KMS-11 (cell line): ENCODE measurements around the gene PRKAR1B.

ENCODE experiments used
- H2AFZ ChIP-seq: fragments of 200-600 bp; sonication (generic); 2 replicates; pipeline ENCODE4 v1.6.1; 2016; ENCODE audit warnings: antibody characterized with exemption, mixed run types, low read depth
- H3K27ac ChIP-seq: fragments of 200-600 bp; sonication (generic); 2 replicates; pipeline ENCODE4 v1.6.1; 2016; ENCODE audit warnings: mild to moderate bottlenecking, mixed run types
- H3K27me3 ChIP-seq: fragments of 200-600 bp; sonication (generic); 2 replicates; pipeline ENCODE4 v1.6.1; 2017; ENCODE audit warnings: mild to moderate bottlenecking, low read depth, mixed run types, moderate library complexity; ENCODE audit not compliant: insufficient read depth
- H3K36me3 ChIP-seq: fragments of 200-600 bp; sonication (generic); 2 replicates; pipeline ENCODE4 v1.6.1; 2017; ENCODE audit warnings: mild to moderate bottlenecking, mixed run types; ENCODE audit not compliant: insufficient read depth
- H3K4me1 ChIP-seq: fragments of 200-600 bp; sonication (generic); 2 replicates; pipeline ENCODE4 v1.6.1; 2016; ENCODE audit warnings: mild to moderate bottlenecking, low read depth, mixed run types; ENCODE audit not compliant: poor library complexity, severe bottlenecking
- H3K4me2 ChIP-seq: fragments of 200-600 bp; sonication (generic); 2 replicates; pipeline ENCODE4 v1.7.0; 2016; ENCODE audit warnings: mild to moderate bottlenecking, mixed run types
- H3K4me3 ChIP-seq: fragments of 200-600 bp; sonication (generic); IDR thresholded peaks from 2 replicates; pipeline ENCODE4 v1.6.1; 2017; ENCODE audit warnings: low read depth, low read length, mixed read lengths; ENCODE audit not compliant: insufficient read depth
- H3K79me2 ChIP-seq: fragments of 200-600 bp; sonication (generic); 2 replicates; pipeline ENCODE4 v1.6.1; 2016; ENCODE audit warnings: low read depth, mixed run types; ENCODE audit not compliant: insufficient read depth
- H3K9ac ChIP-seq: fragments of 200-600 bp; sonication (generic); 2 replicates; pipeline ENCODE4 v1.6.1; 2016; ENCODE audit warnings: mild to moderate bottlenecking, mixed run types
- H4K20me1 ChIP-seq: fragments of 200-600 bp; sonication (generic); 2 replicates; pipeline ENCODE4 v1.6.1; 2016; ENCODE audit warnings: mild to moderate bottlenecking, mixed run types; ENCODE audit not compliant: insufficient read depth
- CTCF ChIP-seq: fragments of 200-600 bp; sonication (generic); conservative IDR thresholded peaks from 2 replicates; pipeline ENCODE4 v1.6.1; 2017; ENCODE audit warnings: low read depth, mild to moderate bottlenecking, antibody characterized with exemption, low read length, moderate library complexity, mixed read lengths

The PRKAR1B gene

GRCh38 chr7:748446-748845, 21.4 kb upstream of the PRKAR1B start:
- H3K27me3 ChIP-seq, result no peaks in the 10 kb centered on the region
- H3K27ac ChIP-seq, result no peak overlapping the region
- no peaks in the 10 kb centered on the region for H3K36me3 ChIP-seq
- no peak overlapping the region for H3K4me3 ChIP-seq
- H3K9ac ChIP-seq, result no peak overlapping the region
- H3K79me2 ChIP-seq, result no peaks in the 10 kb centered on the region
- H3K4me2 ChIP-seq, result no peak overlapping the region
- H3K4me1 ChIP-seq, result no peaks in the 10 kb centered on the region
- H2AFZ ChIP-seq, result no peak overlapping the region
- H4K20me1 ChIP-seq, result no peaks in the 10 kb centered on the region
- TF ChIP-seq CTCF, result no peak

DNA sequence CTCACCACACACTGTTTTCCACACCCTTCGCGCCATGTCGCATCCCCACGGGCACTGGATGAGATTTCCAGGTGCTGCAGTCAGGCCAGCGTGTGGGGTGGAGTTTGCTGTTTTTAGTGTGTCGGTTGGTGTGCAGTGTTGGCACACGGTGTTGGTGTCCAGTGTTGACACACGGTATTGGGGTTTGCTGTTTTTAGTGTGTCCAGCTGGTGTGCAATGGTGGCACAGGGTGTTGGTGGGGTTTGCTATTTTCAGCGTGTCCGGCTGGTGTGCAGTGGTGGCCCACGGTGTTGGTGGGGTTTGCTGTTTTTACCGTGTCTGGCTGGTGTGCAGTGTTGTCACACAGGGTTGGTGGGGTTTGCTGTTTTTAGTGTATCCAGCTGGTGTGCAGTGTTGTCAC, 20.1 kb upstream of the PRKAR1B start:
- no peaks in the 10 kb centered on the region for H3K4me1 ChIP-seq
- no peaks in the 10 kb centered on the region for H4K20me1 ChIP-seq
- no peaks in the 10 kb centered on the region for H3K36me3 ChIP-seq
- H2AFZ ChIP-seq, result no peak overlapping the region
- H3K27me3 ChIP-seq, result no peaks in the 10 kb centered on the region
- no peaks in the 10 kb centered on the region for H3K79me2 ChIP-seq
- TF ChIP-seq CTCF, result no peak
- H3K4me2 ChIP-seq, result no peak overlapping the region
- no peak overlapping the region for H3K9ac ChIP-seq
- no peak overlapping the region for H3K4me3 ChIP-seq
- H3K27ac ChIP-seq, result no peak overlapping the region

GRCh38 chr7:746155-747061, 19.3 kb upstream of the PRKAR1B start:
- no peak overlapping the region for H3K27ac ChIP-seq
- no peak overlapping the region for H2AFZ ChIP-seq
- H3K27me3 ChIP-seq, result no peaks in the 10 kb centered on the region
- H3K79me2 ChIP-seq, result no peaks in the 10 kb centered on the region
- H3K36me3 ChIP-seq, result no peaks in the 10 kb centered on the region
- no peak for TF ChIP-seq CTCF
- no peaks in the 10 kb centered on the region for H3K4me1 ChIP-seq
- no peak overlapping the region for H3K4me3 ChIP-seq
- no peak overlapping the region for H3K4me2 ChIP-seq
- no peak overlapping the region for H3K9ac ChIP-seq
- H4K20me1 ChIP-seq, result no peaks in the 10 kb centered on the region

GRCh38 chr7:745431-746154, 18.5 kb upstream of the PRKAR1B start:
- no peak overlapping the region for H3K4me2 ChIP-seq
- H2AFZ ChIP-seq, result no peak overlapping the region
- no peak overlapping the region for H3K9ac ChIP-seq
- H3K27ac ChIP-seq, result no peak overlapping the region
- no peak overlapping the region for H3K4me3 ChIP-seq
- no peaks in the 10 kb centered on the region for H3K79me2 ChIP-seq
- no peaks in the 10 kb centered on the region for H3K4me1 ChIP-seq
- H3K36me3 ChIP-seq, result no peaks in the 10 kb centered on the region
- H3K27me3 ChIP-seq, result no peaks in the 10 kb centered on the region
- TF ChIP-seq CTCF, result no peak
- no peaks in the 10 kb centered on the region for H4K20me1 ChIP-seq
